Measurements from ENCODE around the gene PEX11G. TPM values are rescaled to one million over a fixed set of nuclear protein-coding genes. Genes with fewer than 3 reads are reported as not detected.

Gene PEX11G
- total and polyA plus RNA-seq, 9 of the 15 experiments (the other 6 are each of a cell fraction or from before 2014, with no cell fraction given): 0.07 to 3.2 (median 0.70) TPM; not detected in 1

GRCh38 chr19:7505682-7506384, 17.0 kb upstream of the PEX11G start (continued):
- TF ChIP-seq MYNN (IDR thresholded peaks at IDR 0.05): peak; percentile 32; the same call in 1 of the 2 replicates
- no peak for TF ChIP-seq MYNN (CRISPR knock-in tag; IDR thresholded peaks at IDR 0.05)
- no peak for TF ChIP-seq HNRNPH1 (optimal IDR thresholded peaks at IDR 0.05; ENCODE audit: low read depth, low read length)
- TF ChIP-seq MYC (IDR thresholded peaks at IDR 0.05; ENCODE audit: low read depth, low read length): peak; percentile 94
- peak; percentile 68; the same call in 1 of the 2 replicates for TF ChIP-seq MYC (CRISPR knock-in tag; IDR thresholded peaks at IDR 0.05; ENCODE audit: borderline replicate concordance, low read depth)
- no peak for TF ChIP-seq PCBP2 (IDR thresholded peaks at IDR 0.05; ENCODE audit: low read depth, low read length, poor library complexity, severe bottlenecking)
- TF ChIP-seq MTA2 (IDR thresholded peaks at IDR 0.05; ENCODE audit: low read depth): no peak
- TF ChIP-seq HSF4 (CRISPR knock-in tag; IDR thresholded peaks at IDR 0.05; ENCODE audit: borderline replicate concordance): no peak
- TF ChIP-seq, protein P1, sequence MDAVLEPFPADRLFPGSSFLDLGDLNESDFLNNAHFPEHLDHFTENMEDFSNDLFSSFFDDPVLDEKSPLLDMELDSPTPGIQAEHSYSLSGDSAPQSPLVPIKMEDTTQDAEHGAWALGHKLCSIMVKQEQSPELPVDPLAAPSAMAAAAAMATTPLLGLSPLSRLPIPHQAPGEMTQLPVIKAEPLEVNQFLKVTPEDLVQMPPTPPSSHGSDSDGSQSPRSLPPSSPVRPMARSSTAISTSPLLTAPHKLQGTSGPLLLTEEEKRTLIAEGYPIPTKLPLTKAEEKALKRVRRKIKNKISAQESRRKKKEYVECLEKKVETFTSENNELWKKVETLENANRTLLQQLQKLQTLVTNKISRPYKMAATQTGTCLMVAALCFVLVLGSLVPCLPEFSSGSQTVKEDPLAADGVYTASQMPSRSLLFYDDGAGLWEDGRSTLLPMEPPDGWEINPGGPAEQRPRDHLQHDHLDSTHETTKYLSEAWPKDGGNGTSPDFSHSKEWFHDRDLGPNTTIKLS (IDR thresholded peaks at IDR 0.05; ENCODE audit: borderline replicate concordance, low read depth): peak; percentile 63
- TF ChIP-seq ZNF224 (CRISPR knock-in tag; IDR thresholded peaks at IDR 0.05): no peak
- TF ChIP-seq RCOR1 (IDR thresholded peaks at IDR 0.05; ENCODE audit: borderline replicate concordance in 1 of 2, low read depth in 2 of 2, low read length in 2 of 2): peak in 1 of 2 experiments; percentile 32; a peak in 1 of 4 replicates
- TF ChIP-seq, protein P2, sequence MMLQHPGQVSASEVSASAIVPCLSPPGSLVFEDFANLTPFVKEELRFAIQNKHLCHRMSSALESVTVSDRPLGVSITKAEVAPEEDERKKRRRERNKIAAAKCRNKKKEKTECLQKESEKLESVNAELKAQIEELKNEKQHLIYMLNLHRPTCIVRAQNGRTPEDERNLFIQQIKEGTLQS (IDR thresholded peaks at IDR 0.05): 0 out of 2 replicates have a peak, but pooled peaks have one; percentile 11
- TF ChIP-seq, protein P2 (CRISPR knock-in tag; conservative IDR thresholded peaks at IDR 0.05): no peak
- peak; percentile 78 for TF ChIP-seq MXI1 (IDR thresholded peaks at IDR 0.05; ENCODE audit: low read depth, low read length)
- TF ChIP-seq SMAD4 (CRISPR knock-in tag; conservative IDR thresholded peaks at IDR 0.05): peak; percentile 31
- TF ChIP-seq NCOA1 (IDR thresholded peaks at IDR 0.05; ENCODE audit: low read depth): peak; percentile 28; the same call in 1 of the 2 replicates
- TF ChIP-seq NONO (IDR thresholded peaks at IDR 0.05; ENCODE audit: low read depth in 2 of 2, low read length in 1 of 2): no peak
- TF ChIP-seq ZNF766 (CRISPR knock-in tag; conservative IDR thresholded peaks at IDR 0.05): 0 out of 2 replicates have a peak, but pooled peaks have one; percentile 35
- peak; percentile 68 for TF ChIP-seq TCF3 (CRISPR knock-in tag; IDR thresholded peaks at IDR 0.05)
- TF ChIP-seq, protein P3, sequence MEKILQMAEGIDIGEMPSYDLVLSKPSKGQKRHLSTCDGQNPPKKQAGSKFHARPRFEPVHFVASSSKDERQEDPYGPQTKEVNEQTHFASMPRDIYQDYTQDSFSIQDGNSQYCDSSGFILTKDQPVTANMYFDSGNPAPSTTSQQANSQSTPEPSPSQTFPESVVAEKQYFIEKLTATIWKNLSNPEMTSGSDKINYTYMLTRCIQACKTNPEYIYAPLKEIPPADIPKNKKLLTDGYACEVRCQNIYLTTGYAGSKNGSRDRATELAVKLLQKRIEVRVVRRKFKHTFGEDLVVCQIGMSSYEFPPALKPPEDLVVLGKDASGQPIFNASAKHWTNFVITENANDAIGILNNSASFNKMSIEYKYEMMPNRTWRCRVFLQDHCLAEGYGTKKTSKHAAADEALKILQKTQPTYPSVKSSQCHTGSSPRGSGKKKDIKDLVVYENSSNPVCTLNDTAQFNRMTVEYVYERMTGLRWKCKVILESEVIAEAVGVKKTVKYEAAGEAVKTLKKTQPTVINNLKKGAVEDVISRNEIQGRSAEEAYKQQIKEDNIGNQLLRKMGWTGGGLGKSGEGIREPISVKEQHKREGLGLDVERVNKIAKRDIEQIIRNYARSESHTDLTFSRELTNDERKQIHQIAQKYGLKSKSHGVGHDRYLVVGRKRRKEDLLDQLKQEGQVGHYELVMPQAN (IDR thresholded peaks at IDR 0.05; ENCODE audit: borderline replicate concordance): peak; percentile 91

Data from K562 (cell line).